HL-60/S4 (cell line): ENCODE results near the gene RNPC3.
"Not testable (repeated sequence)": the region's sequence is repeated elsewhere in the genome, so short reads cannot be mapped to it uniquely, and the experiment has no call there.

Source experiments
- in situ Hi-C: fragments of 300-500 bp; cut with MboI; formaldehyde crosslinking; loops from 2 replicates; pipeline ENCODE4 v1.14.3; 2022; ENCODE audit warnings: low sequenced_read_pairs

Gene RNPC3

GRCh38 chr1:103547840-103548239 is 22.3 kb downstream of the RNPC3 start:
- in situ Hi-C loops = no loop called here

GRCh38 chr1:103560427-103560826 is 34.9 kb downstream of the RNPC3 start:
- in situ Hi-C loops = no loop called here

GRCh38 chr1:103561124-103561523 is 35.6 kb downstream of the RNPC3 start:
- in situ Hi-C loops = not testable (repeated sequence)

GRCh38 chr1:103561643-103562395 is 36.3 kb downstream of the RNPC3 start:
- in situ Hi-C loops = no loop called here

GRCh38 chr1:103563056-103563455 is 37.6 kb downstream of the RNPC3 start:
- in situ Hi-C loops = no loop called here

GRCh38 chr1:103569493-103569892 is 44.0 kb downstream of the RNPC3 start:
- in situ Hi-C loops = no loop called here

- in situ Hi-C loops = not testable (repeated sequence)
Observed at GRCh38 chr1:103571289-103571688, 45.8 kb downstream of the RNPC3 start, which contains the start of gene AMY2B. Gene AMY2B, plus strand, starts transcription at chr1:103571589. Its CDS starts 14 bp downstream, at chr1:103571603.

GRCh38 chr1:103576065-103576464 is 50.6 kb downstream of the RNPC3 start:
- in situ Hi-C loops = no loop called here

GRCh38 chr1:103576784-103577183 is 51.3 kb downstream of the RNPC3 start:
- in situ Hi-C loops = not testable (repeated sequence)

- in situ Hi-C loops = no loop called here
Observed at GRCh38 chr1:103582464-103582863, 57.0 kb downstream of the RNPC3 start.

GRCh38 chr1:103583887-103584286 is 58.4 kb downstream of the RNPC3 start:
- in situ Hi-C loops = no loop called here

- in situ Hi-C loops = no loop called here
Observed at GRCh38 chr1:103584537-103584936, 59.0 kb downstream of the RNPC3 start.

GRCh38 chr1:103602740-103603139 is 77.2 kb downstream of the RNPC3 start:
- in situ Hi-C loops = not testable (repeated sequence)
